Measurements from ENCODE around the gene TDRD12. TPM values are rescaled to one million over a fixed set of nuclear protein-coding genes. Genes with fewer than 3 reads are reported as not detected.

The TDRD12 gene
- total RNA-seq, 1 donor from 2014 or later = 0.07 TPM

- peak within 1 kb of the TSS; percentile 84 for H3K4me2 ChIP-seq
- Mint-ChIP-seq H3K27me3 (ENCODE audit: insufficient read depth, low read depth) (peaks cover 35% of the 10 kb centered on the region), H3K4me1 (peaks cover 20% of the 10 kb centered on the region), H3K36me3 (peaks cover 4% of the 10 kb centered on the region), H3K27ac (no peak within 1 kb of the TSS), H3K4me3 (peak within 1 kb of the TSS; percentile 89), H3K9me3 (no peaks in the 10 kb centered on the region)
- H3K9me3 ChIP-seq (ENCODE audit: low read depth) = no peaks in the 10 kb centered on the region
- peak within 1 kb of the TSS; percentile 90 for H3K4me3 ChIP-seq
- peaks cover 12% of the 10 kb centered on the region for H3K4me1 ChIP-seq
- peak within 1 kb of the TSS; percentile 90 for H2AFZ ChIP-seq (replicated peaks)
- TF ChIP-seq EZH2phosphoT487 (IDR thresholded peaks at IDR 0.05) (peak; percentile 94), EZH2 (IDR thresholded peaks at IDR 0.05) (no peak)
- TF ChIP-seq, protein P1, sequence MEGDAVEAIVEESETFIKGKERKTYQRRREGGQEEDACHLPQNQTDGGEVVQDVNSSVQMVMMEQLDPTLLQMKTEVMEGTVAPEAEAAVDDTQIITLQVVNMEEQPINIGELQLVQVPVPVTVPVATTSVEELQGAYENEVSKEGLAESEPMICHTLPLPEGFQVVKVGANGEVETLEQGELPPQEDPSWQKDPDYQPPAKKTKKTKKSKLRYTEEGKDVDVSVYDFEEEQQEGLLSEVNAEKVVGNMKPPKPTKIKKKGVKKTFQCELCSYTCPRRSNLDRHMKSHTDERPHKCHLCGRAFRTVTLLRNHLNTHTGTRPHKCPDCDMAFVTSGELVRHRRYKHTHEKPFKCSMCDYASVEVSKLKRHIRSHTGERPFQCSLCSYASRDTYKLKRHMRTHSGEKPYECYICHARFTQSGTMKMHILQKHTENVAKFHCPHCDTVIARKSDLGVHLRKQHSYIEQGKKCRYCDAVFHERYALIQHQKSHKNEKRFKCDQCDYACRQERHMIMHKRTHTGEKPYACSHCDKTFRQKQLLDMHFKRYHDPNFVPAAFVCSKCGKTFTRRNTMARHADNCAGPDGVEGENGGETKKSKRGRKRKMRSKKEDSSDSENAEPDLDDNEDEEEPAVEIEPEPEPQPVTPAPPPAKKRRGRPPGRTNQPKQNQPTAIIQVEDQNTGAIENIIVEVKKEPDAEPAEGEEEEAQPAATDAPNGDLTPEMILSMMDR (IDR thresholded peaks at IDR 0.05) = no peak
- no peaks in the 10 kb centered on the region for H3K36me3 ChIP-seq
- H3K9ac ChIP-seq = no peak within 1 kb of the TSS
- H3K27me3 ChIP-seq = peaks cover 73% of the 10 kb centered on the region
- H3K27ac ChIP-seq = no peak within 1 kb of the TSS
- H3F3A ChIP-seq (ENCODE audit: low read depth) = peaks cover 19% of the 10 kb centered on the region
- H4K20me1 ChIP-seq (ENCODE audit: low read depth) = peaks cover 55% of the 10 kb centered on the region
- peak; percentile 70 for DNase-seq (ENCODE audit: low spot score)
- H3K79me2 ChIP-seq (ENCODE audit: low read depth) = peaks cover 28% of the 10 kb centered on the region
These were observed 43.8 kb upstream of the TDRD12 start, which contains the start of gene RGS9BP for GRCh38 chr19:32675720-32676185. Gene RGS9BP (plus strand): TSS chr19:32675848. CDS start chr19:32676264, 416 bp downstream.

DNA sequence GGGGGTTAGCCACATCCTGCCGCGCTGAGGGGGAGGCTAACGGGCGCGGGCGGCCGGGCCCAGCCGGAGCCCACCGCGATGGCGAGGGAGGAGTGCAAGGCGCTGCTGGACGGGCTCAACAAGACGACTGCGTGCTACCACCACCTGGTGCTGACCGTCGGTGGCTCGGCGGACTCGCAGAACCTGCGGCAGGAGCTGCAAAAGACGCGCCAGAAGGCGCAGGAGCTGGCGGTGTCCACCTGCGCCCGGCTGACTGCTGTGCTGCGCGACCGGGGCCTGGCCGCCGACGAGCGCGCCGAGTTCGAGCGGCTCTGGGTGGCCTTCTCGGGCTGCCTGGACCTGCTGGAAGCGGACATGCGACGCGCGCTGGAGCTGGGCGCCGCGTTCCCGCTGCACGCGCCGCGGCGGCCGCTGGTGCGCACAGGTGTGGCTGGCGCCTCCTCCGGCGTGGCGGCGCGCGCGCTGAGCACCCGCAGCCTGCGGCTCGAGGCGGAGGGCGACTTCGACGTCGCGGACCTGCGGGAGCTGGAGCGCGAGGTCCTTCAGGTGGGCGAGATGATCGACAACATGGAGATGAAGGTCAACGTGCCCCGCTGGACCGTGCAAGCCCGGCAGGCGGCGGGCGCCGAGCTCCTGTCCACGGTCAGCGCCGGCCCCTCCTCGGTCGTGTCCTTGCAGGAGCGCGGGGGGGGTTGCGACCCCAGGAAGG is 43.2 kb upstream of the TDRD12 start:
- Mint-ChIP-seq H3K4me1 (peaks cover 20% of the 10 kb centered on the region), H3K4me3 (no peak overlapping the region), H3K9me3 (no peaks in the 10 kb centered on the region), H3K27me3 (ENCODE audit: insufficient read depth, low read depth) (peaks cover 36% of the 10 kb centered on the region), H3K36me3 (peaks cover 4% of the 10 kb centered on the region), H3K27ac (no peak overlapping the region)
- peaks cover 51% of the 10 kb centered on the region for H4K20me1 ChIP-seq (ENCODE audit: low read depth)
- no peak overlapping the region for H2AFZ ChIP-seq (replicated peaks)
- no peaks in the 10 kb centered on the region for H3K36me3 ChIP-seq
- no peak overlapping the region for H3K9ac ChIP-seq
- H3K4me2 ChIP-seq = peak overlapping the region; percentile 76
- H3K27ac ChIP-seq = no peak overlapping the region
- peaks cover 19% of the 10 kb centered on the region for H3F3A ChIP-seq (ENCODE audit: low read depth)
- peaks cover 12% of the 10 kb centered on the region for H3K4me1 ChIP-seq
- peak overlapping the region; percentile 90 for H3K4me3 ChIP-seq
- TF ChIP-seq EZH2phosphoT487 (IDR thresholded peaks at IDR 0.05) = peak; percentile 93
- TF ChIP-seq, protein P1 (IDR thresholded peaks at IDR 0.05) = no peak
- peak; percentile 97 for TF ChIP-seq EZH2 (IDR thresholded peaks at IDR 0.05)
- DNase-seq (ENCODE audit: low spot score) = peak; percentile 63
- H3K27me3 ChIP-seq = peaks cover 73% of the 10 kb centered on the region
- no peaks in the 10 kb centered on the region for H3K9me3 ChIP-seq (ENCODE audit: low read depth)
- H3K79me2 ChIP-seq (ENCODE audit: low read depth) = peaks cover 28% of the 10 kb centered on the region

DNA sequence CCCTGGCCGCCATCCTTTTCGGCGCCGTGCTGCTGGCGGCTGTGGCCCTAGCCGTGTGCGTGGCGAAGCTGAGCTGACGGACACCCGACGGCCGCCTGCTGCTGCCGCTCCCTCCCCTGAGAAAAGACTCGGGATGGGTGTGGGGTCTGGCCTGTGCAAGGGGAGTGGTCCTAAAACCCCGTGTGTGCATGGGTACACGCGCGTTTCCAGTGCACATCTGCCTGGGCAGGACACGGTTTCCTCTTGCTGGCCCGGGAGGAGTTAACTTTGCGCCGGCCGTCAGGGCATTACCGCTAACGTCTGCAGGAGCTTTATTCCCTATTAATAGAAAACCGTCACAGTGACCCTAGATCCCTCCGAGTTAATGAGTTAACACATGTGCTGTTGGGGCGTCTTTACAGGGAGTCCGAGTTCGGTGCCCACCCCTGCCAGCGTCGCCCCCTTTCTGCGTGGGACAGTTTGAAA is 42.6 kb upstream of the TDRD12 start:
- H3K27ac ChIP-seq = no peak overlapping the region
- Mint-ChIP-seq H3K27me3 (ENCODE audit: insufficient read depth, low read depth) (peaks cover 34% of the 10 kb centered on the region), H3K9me3 (no peaks in the 10 kb centered on the region), H3K4me3 (peak overlapping the region; percentile 81), H3K4me1 (peaks cover 20% of the 10 kb centered on the region), H3K36me3 (peaks cover 4% of the 10 kb centered on the region), H3K27ac (peak overlapping the region; percentile 21)
- H3K4me2 ChIP-seq = peak overlapping the region; percentile 76
- peaks cover 73% of the 10 kb centered on the region for H3K27me3 ChIP-seq
- no peak overlapping the region for H3K9ac ChIP-seq
- peaks cover 45% of the 10 kb centered on the region for H4K20me1 ChIP-seq (ENCODE audit: low read depth)
- H3K9me3 ChIP-seq (ENCODE audit: low read depth) = no peaks in the 10 kb centered on the region
- H2AFZ ChIP-seq (replicated peaks) = no peak overlapping the region
- peak overlapping the region; percentile 90 for H3K4me3 ChIP-seq
- peak; percentile 19 for TF ChIP-seq EZH2 (IDR thresholded peaks at IDR 0.05)
- no peak for TF ChIP-seq EZH2phosphoT487 (IDR thresholded peaks at IDR 0.05)
- H3K4me1 ChIP-seq = peaks cover 12% of the 10 kb centered on the region
- H3K79me2 ChIP-seq (ENCODE audit: low read depth) = peaks cover 24% of the 10 kb centered on the region
- peaks cover 19% of the 10 kb centered on the region for H3F3A ChIP-seq (ENCODE audit: low read depth)
- DNase-seq (ENCODE audit: low spot score) = peak; percentile 38
- H3K36me3 ChIP-seq = no peaks in the 10 kb centered on the region
